ENCODE results near the gene DMD.

DNA sequence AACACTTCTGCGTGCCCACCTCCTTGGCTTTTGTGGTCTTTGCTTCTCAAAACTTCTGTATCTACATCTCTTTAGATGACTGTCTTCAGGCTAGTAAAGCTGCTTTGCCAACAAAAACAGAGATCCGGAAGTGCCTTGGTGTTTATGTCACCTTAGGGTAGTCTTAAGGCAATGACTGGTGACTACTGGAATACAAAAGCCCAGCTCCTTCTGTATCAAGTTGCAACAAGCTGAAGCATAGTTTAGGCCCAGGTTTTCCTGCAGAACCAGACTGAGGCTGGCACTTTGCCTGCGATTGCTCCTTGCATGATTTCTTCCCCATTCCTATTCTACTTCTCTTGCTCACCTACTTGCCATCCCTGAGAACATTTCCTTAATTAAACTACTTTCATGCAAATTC, 333.8 kb downstream of the DMD start:
- TF ChIP-seq, protein P1, sequence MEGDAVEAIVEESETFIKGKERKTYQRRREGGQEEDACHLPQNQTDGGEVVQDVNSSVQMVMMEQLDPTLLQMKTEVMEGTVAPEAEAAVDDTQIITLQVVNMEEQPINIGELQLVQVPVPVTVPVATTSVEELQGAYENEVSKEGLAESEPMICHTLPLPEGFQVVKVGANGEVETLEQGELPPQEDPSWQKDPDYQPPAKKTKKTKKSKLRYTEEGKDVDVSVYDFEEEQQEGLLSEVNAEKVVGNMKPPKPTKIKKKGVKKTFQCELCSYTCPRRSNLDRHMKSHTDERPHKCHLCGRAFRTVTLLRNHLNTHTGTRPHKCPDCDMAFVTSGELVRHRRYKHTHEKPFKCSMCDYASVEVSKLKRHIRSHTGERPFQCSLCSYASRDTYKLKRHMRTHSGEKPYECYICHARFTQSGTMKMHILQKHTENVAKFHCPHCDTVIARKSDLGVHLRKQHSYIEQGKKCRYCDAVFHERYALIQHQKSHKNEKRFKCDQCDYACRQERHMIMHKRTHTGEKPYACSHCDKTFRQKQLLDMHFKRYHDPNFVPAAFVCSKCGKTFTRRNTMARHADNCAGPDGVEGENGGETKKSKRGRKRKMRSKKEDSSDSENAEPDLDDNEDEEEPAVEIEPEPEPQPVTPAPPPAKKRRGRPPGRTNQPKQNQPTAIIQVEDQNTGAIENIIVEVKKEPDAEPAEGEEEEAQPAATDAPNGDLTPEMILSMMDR (conservative IDR thresholded peaks at IDR 0.05 in 1 of 2, IDR thresholded peaks at IDR 0.05 in 1 of 2; ENCODE audit: low read depth in 1 of 2, low read length in 2 of 2), result no peak
- no peak for TF ChIP-seq EZH2 (IDR thresholded peaks at IDR 0.05; ENCODE audit: low read length, missing control alignments)
